Measurements from ENCODE around the gene DESI2. TPM values are rescaled to one million over a fixed set of nuclear protein-coding genes. Genes with fewer than 3 reads are reported as not detected.

The DESI2 gene
- total RNA-seq, 1 experiment from 2014 or later = 53.9 TPM

- TF ChIP-seq POLR2AphosphoS5 (IDR thresholded peaks at IDR 0.05; ENCODE audit: low read depth, low read length) (no peak), REST (IDR thresholded peaks at IDR 0.05; ENCODE audit: insufficient read depth in 1 of 2, low read depth in 2 of 2, low read length in 1 of 2) (no peak), SIN3A (IDR thresholded peaks at IDR 0.05; ENCODE audit: borderline replicate concordance, insufficient read depth, low read depth, low read length) (0 out of 2 replicates have a peak, but pooled peaks have one; percentile 2), TCF7L2 (IDR thresholded peaks at IDR 0.05; ENCODE audit: low read depth, low read length) (no peak), CTCF (IDR thresholded peaks at IDR 0.05) (peak; percentile 24)
- DNase-seq (ENCODE audit: low read depth, low spot score) = no peak
- Histone ChIP-seq H3K36me3 (ENCODE audit: control insufficient read depth, insufficient read depth, low read length) (no peaks in the 10 kb centered on the region; the same call in 1 of the 2 replicates), H3K27ac (ENCODE audit: low read length) (peak overlapping the region; percentile 93), H3K4me3 (ENCODE audit: low read depth in 2 of 2, low read length in 2 of 2) (peak overlapping the region; percentile 91 to 95), H3K27me3 (ENCODE audit: control insufficient read depth, insufficient read depth, low read length) (no peaks in the 10 kb centered on the region), H3K4me1 (ENCODE audit: control insufficient read depth, insufficient read depth, low read length) (peaks cover 28% of the 10 kb centered on the region), H3K9me3 (ENCODE audit: control insufficient read depth, insufficient read depth, low read depth, low read length) (no peaks in the 10 kb centered on the region)
- ATAC-seq = no peak
- ChIA-PET POLR2A (interaction anchor here (0.5 to 0.7 kb wide), 2 partner anchors 124 to 348 kb away, joined by 3 read pairs; no protein-coding TSS in a partner anchor), CTCF (no interaction called here)
- intact Hi-C loops (cut with micrococcal nuclease; ENCODE audit: unreplicated experiment) (no loop called here), in situ Hi-C loops (cut with HindIII; ENCODE audit: low pct_unique_long_range_greater_than_20kb, low sequenced_read_pairs) (no loop called here)
- BruUV-seq (replicated peaks) = no TSS peak
Observed at GRCh38 chr1:244653439-244654107, 647 bp downstream of the DESI2 start.

GRCh38 chr1:244654108-244655038 is 1.4 kb downstream of the DESI2 start:
- in situ Hi-C loops (cut with HindIII; ENCODE audit: low pct_unique_long_range_greater_than_20kb, low sequenced_read_pairs) = no loop called here

More at GRCh38 chr1:244654108-244655038, 1.4 kb downstream of the DESI2 start:
- CTCF ChIA-PET = no interaction called here
- BruUV-seq (replicated peaks) = no TSS peak
- Histone ChIP-seq H3K9me3 (ENCODE audit: control insufficient read depth, insufficient read depth, low read depth, low read length) (no peaks in the 10 kb centered on the region), H3K27ac (ENCODE audit: low read length) (peak overlapping the region; percentile 93), H3K36me3 (ENCODE audit: control insufficient read depth, insufficient read depth, low read length) (no peaks in the 10 kb centered on the region; the same call in 1 of the 2 replicates), H3K27me3 (ENCODE audit: control insufficient read depth, insufficient read depth, low read length) (no peaks in the 10 kb centered on the region), H3K4me3 (ENCODE audit: low read depth in 2 of 2, low read length in 2 of 2) (peak overlapping the region; percentile 91 to 95), H3K4me1 (ENCODE audit: control insufficient read depth, insufficient read depth, low read length) (peaks cover 28% of the 10 kb centered on the region)
- intact Hi-C loops (cut with micrococcal nuclease; ENCODE audit: unreplicated experiment) = no loop called here
- POLR2A ChIA-PET = interaction anchor here (0.7 kb wide), 1 partner anchor 347 kb away, joined by 3 read pairs; no protein-coding TSS in a partner anchor
- TF ChIP-seq SIN3A (IDR thresholded peaks at IDR 0.05; ENCODE audit: borderline replicate concordance, insufficient read depth, low read depth, low read length) = 0 out of 2 replicates have a peak, but pooled peaks have one; percentile 14
- TF ChIP-seq TCF7L2 (IDR thresholded peaks at IDR 0.05; ENCODE audit: low read depth, low read length) = no peak
- DNase-seq (ENCODE audit: low read depth, low spot score) = no peak
- no peak for ATAC-seq

Data from Panc1 (cell line).